Liver (tissue), 9 donors: ENCODE data around the gene AP3B1. TPM values are rescaled to one million over a fixed set of nuclear protein-coding genes. Genes with fewer than 3 reads are reported as not detected.

Source experiments
- DNase-seq: peaks from one replicate; pipeline ENCODE4 v3.0.0-alpha.2; 2017; ENCODE audit warnings: low spot score
- H3K27ac ChIP-seq, 2 donors: one replicate each; pipeline ENCODE4 v1.7.0; 2013; ENCODE audit warnings: inconsistent platforms in 2 of 2, low read length in 2 of 2, control low read depth in 1 of 2, low read depth in 1 of 2, mild to moderate bottlenecking in 1 of 2
- H3K27me3 ChIP-seq, 4 donors: one replicate each; pipeline versions ENCODE4 v1.6.1 to v1.7.0; 2013; ENCODE audit warnings: low read length in 3 of 4, inconsistent platforms in 1 of 4, mild to moderate bottlenecking in 1 of 4, moderate library complexity in 1 of 4; ENCODE audit not compliant: control insufficient read depth in 4 of 4, insufficient read depth in 4 of 4
- H3K36me3 ChIP-seq, 4 donors: one replicate each; pipeline versions ENCODE4 v1.6.1 to v1.7.0; 2013; ENCODE audit warnings: low read length in 3 of 4, mild to moderate bottlenecking in 3 of 4, low read depth in 1 of 4, moderate library complexity in 1 of 4; ENCODE audit not compliant: control insufficient read depth in 4 of 4, insufficient read depth in 3 of 4
- H3K4me1 ChIP-seq, 4 donors: one replicate each; pipeline versions ENCODE4 v1.6.1 to v1.7.0; 2013; ENCODE audit warnings: low read length in 3 of 4, mild to moderate bottlenecking in 3 of 4, moderate library complexity in 1 of 4; ENCODE audit not compliant: control insufficient read depth in 4 of 4, insufficient read depth in 4 of 4
- H3K4me3 ChIP-seq, 3 donors: one replicate each; pipeline versions ENCODE4 v1.6.1 to v1.7.0; 2013; ENCODE audit warnings: low read length in 3 of 3, control low read depth in 1 of 3, low read depth in 1 of 3, mild to moderate bottlenecking in 1 of 3
- H3K9ac ChIP-seq, 2 donors: one replicate each; pipeline ENCODE4 v1.7.0; 2013; ENCODE audit warnings: low read length in 2 of 2, mild to moderate bottlenecking in 2 of 2, moderate library complexity in 2 of 2, control low read depth in 1 of 2, low read depth in 1 of 2
- H3K9me3 ChIP-seq, 4 donors: one replicate each; pipeline versions ENCODE4 v1.6.1 to v1.7.0; 2013; ENCODE audit warnings: low read length in 3 of 4; ENCODE audit not compliant: control insufficient read depth in 4 of 4
- EGR1 ChIP-seq, 2 donors: IDR thresholded peaks; 2 replicates each; pipeline ENCODE4 v1.6.1; 2016 to 2018; ENCODE audit warnings: antibody characterized with exemption in 2 of 2, low read depth in 2 of 2
- FOXA2 ChIP-seq: IDR thresholded peaks from 2 replicates; pipeline ENCODE4 v1.6.1; 2016; ENCODE audit warnings: antibody characterized with exemption
- HNF4A ChIP-seq, 2 donors: conservative IDR thresholded peaks; 2 replicates each; pipeline ENCODE4 v1.6.1; 2016; ENCODE audit warnings: antibody characterized with exemption in 2 of 2, mild to moderate bottlenecking in 2 of 2
- HNF4G ChIP-seq: IDR thresholded peaks from 2 replicates; pipeline ENCODE4 v1.6.1; 2016; ENCODE audit warnings: antibody characterized with exemption
- JUND ChIP-seq, 2 donors: IDR thresholded peaks; 2 replicates each; pipeline ENCODE4 v1.6.1; 2016; ENCODE audit warnings: antibody characterized with exemption in 2 of 2
- NR2F2 ChIP-seq: IDR thresholded peaks from 2 replicates; pipeline ENCODE4 v1.6.1; 2016; ENCODE audit warnings: antibody characterized with exemption
- RAD21 ChIP-seq, 2 donors: IDR thresholded peaks; 2 replicates each; pipeline ENCODE4 v1.6.1; 2016; ENCODE audit warnings: antibody characterized with exemption in 2 of 2, mild to moderate bottlenecking in 2 of 2
- RXRA ChIP-seq, 2 donors: IDR thresholded peaks; 2 replicates each; pipeline ENCODE4 v1.6.1; 2017 to 2018; ENCODE audit warnings: antibody characterized with exemption in 2 of 2, mild to moderate bottlenecking in 1 of 2
- SP1 ChIP-seq: IDR thresholded peaks from 2 replicates; pipeline ENCODE4 v1.6.1; 2018; ENCODE audit warnings: antibody characterized with exemption, mild to moderate bottlenecking
- TAF1 ChIP-seq: conservative IDR thresholded peaks from 2 replicates; pipeline ENCODE4 v1.6.1; 2016; ENCODE audit warnings: antibody characterized with exemption, mild to moderate bottlenecking
- YY1 ChIP-seq: IDR thresholded peaks from 2 replicates; pipeline ENCODE4 v1.6.1; 2016; ENCODE audit warnings: antibody characterized with exemption, mild to moderate bottlenecking
- WGBS: extraction: QIAGEN DNeasy Blood & Tissue Kit; methylation state at CpG from one replicate; pipeline ENCODE4 v1.1.7; 2013; 5-methylcytosine and 5-hydroxymethylcytosine counted together
- polyA plus RNA-seq, 2 donors: library from polyadenylated mRNA; stranded (reverse) in 1 of 2; unstranded in 1 of 2; fragments of 200-250 nt in 1 of 2; fragments of >200 nt in 1 of 2; fragmentation: Nextera tagmentation in 1 of 2; extraction: Ambion mirVana in 1 of 2; gene quantifications; one replicate each; pipeline versions ENCODE4 v1.2.1 to v1.2.3, GENCODE V29; 2013 to 2015
- total RNA-seq, 2 donors: library from RNA; depleted of rRNA; stranded (reverse); fragments of >200 nt; gene quantifications; one replicate each; pipeline ENCODE4 v1.2.3, GENCODE V29; 2014
- TF ChIP-seq, protein P1 (sequence below): IDR thresholded peaks from 2 replicates; pipeline ENCODE4 v1.6.1; 2016; ENCODE audit warnings: antibody characterized with exemption
- TF ChIP-seq, protein P2 (sequence below): fragments of 150-350 bp; IDR thresholded peaks from 2 replicates; pipeline ENCODE4 v1.5.1; 2017; ENCODE audit warnings: improper control_type of control experiment, low read depth, low read length; ENCODE audit not compliant: missing input control
- TF ChIP-seq, protein P3 (sequence below): IDR thresholded peaks from 2 replicates; pipeline ENCODE4 v1.6.1; 2016; ENCODE audit warnings: antibody characterized with exemption
- TF ChIP-seq, protein P4 (sequence below): IDR thresholded peaks from 2 replicates; pipeline ENCODE4 v1.6.1; 2016; ENCODE audit warnings: antibody characterized with exemption
- donor health status: healthy.
- donor health status: healthy.
- donor health status: healthy.
- donor health status: healthy.
- donor health status: healthy.

The AP3B1 gene
- total and polyA plus RNA-seq, 4 donors = 8.2 to 23.1 (median 14.4) TPM

DNA sequence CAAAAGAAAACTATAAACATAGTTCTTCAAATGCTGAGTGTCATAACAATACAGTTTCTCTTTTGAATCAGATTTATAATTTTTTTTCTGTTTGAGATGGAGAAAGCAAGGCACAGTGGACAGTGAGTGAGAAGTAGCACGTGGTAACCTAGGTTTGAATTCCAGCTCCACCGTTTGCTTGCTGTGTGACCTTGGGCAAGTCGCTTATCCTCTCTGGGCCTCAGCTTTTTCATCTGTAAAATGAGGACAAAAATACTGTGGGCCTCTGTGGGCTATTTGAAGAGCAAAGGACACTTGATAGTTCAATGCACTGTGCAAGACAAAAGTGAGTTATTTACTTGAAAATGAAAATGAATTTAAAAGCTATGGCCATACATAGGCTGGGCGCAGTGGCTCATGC is 330.7 kb downstream of the AP3B1 start:
- H3K27me3 ChIP-seq = peaks cover 0 to under 1% (median 0%) of the 10 kb centered on the region in 4 donors
- H3K36me3 ChIP-seq = no peaks in the 10 kb centered on the region
- WGBS = 89% methylated on average over 4 of the region's 4 CpGs
- TF ChIP-seq SP1 (no peak), HNF4G (no peak), RXRA (IDR thresholded peaks at IDR 0.05) (no peak), NR2F2 (no peak), EGR1 (IDR thresholded peaks at IDR 0.05; ENCODE audit: low read depth in 2 of 2) (no peak), YY1 (no peak)
- no peaks in the 10 kb centered on the region for H3K9me3 ChIP-seq
- DNase-seq = no peak
- no peak overlapping the region for H3K4me3 ChIP-seq
- no peak overlapping the region for H3K27ac ChIP-seq
- H3K4me1 ChIP-seq = no peaks in the 10 kb centered on the region
- no peak overlapping the region for H3K9ac ChIP-seq

DNA sequence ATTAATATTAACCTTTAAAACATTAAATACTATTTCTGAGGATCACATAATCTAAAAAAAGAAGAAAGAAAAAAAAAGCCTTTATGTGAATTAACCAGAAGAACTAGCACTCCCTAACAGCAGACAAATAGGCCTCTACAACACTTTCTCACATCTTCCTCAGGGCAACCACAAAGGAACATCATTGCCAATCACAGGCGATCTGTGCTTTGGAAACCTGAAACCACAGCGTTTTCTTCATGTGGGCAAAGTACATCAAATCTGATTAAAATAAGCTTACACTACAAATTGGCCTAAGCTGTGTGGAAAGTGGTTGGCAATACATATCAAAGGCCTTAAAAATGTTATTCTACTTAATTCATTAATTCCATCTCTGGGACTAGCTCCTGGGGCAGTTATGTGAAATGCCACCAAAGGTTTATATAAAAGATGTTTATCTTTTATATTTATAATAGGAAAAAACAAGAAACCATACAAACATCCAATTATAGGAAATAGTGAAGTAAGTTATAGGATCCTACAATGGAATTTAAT is 333.6 kb downstream of the AP3B1 start:
- no peaks in the 10 kb centered on the region for H3K36me3 ChIP-seq
- no peak overlapping the region for H3K9ac ChIP-seq
- peaks cover 0 to 7% (median 4%) of the 10 kb centered on the region in 4 donors for H3K27me3 ChIP-seq
- TF ChIP-seq, protein P1, sequence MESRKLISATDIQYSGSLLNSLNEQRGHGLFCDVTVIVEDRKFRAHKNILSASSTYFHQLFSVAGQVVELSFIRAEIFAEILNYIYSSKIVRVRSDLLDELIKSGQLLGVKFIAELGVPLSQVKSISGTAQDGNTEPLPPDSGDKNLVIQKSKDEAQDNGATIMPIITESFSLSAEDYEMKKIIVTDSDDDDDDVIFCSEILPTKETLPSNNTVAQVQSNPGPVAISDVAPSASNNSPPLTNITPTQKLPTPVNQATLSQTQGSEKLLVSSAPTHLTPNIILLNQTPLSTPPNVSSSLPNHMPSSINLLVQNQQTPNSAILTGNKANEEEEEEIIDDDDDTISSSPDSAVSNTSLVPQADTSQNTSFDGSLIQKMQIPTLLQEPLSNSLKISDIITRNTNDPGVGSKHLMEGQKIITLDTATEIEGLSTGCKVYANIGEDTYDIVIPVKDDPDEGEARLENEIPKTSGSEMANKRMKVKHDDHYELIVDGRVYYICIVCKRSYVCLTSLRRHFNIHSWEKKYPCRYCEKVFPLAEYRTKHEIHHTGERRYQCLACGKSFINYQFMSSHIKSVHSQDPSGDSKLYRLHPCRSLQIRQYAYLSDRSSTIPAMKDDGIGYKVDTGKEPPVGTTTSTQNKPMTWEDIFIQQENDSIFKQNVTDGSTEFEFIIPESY = no peak
- TF ChIP-seq HNF4A (conservative IDR thresholded peaks at IDR 0.05) = peak; percentile 22 to 36
- TF ChIP-seq, protein P2, sequence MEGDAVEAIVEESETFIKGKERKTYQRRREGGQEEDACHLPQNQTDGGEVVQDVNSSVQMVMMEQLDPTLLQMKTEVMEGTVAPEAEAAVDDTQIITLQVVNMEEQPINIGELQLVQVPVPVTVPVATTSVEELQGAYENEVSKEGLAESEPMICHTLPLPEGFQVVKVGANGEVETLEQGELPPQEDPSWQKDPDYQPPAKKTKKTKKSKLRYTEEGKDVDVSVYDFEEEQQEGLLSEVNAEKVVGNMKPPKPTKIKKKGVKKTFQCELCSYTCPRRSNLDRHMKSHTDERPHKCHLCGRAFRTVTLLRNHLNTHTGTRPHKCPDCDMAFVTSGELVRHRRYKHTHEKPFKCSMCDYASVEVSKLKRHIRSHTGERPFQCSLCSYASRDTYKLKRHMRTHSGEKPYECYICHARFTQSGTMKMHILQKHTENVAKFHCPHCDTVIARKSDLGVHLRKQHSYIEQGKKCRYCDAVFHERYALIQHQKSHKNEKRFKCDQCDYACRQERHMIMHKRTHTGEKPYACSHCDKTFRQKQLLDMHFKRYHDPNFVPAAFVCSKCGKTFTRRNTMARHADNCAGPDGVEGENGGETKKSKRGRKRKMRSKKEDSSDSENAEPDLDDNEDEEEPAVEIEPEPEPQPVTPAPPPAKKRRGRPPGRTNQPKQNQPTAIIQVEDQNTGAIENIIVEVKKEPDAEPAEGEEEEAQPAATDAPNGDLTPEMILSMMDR = no peak
- no peak for TF ChIP-seq RAD21 (IDR thresholded peaks at IDR 0.05)
- TF ChIP-seq, protein P3, sequence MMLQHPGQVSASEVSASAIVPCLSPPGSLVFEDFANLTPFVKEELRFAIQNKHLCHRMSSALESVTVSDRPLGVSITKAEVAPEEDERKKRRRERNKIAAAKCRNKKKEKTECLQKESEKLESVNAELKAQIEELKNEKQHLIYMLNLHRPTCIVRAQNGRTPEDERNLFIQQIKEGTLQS = no peak
- TF ChIP-seq HNF4G = no peak
- no peak for TF ChIP-seq FOXA2
- peaks cover 0 to 3% (median 0%) of the 10 kb centered on the region in 4 donors for H3K9me3 ChIP-seq
- no peak overlapping the region for H3K4me3 ChIP-seq
- WGBS = 27% methylated on average over 2 of the region's 2 CpGs
- peaks cover 0 to 9% (median 0%) of the 10 kb centered on the region in 4 donors for H3K4me1 ChIP-seq
- H3K27ac ChIP-seq = no peak overlapping the region
- DNase-seq = no peak

DNA sequence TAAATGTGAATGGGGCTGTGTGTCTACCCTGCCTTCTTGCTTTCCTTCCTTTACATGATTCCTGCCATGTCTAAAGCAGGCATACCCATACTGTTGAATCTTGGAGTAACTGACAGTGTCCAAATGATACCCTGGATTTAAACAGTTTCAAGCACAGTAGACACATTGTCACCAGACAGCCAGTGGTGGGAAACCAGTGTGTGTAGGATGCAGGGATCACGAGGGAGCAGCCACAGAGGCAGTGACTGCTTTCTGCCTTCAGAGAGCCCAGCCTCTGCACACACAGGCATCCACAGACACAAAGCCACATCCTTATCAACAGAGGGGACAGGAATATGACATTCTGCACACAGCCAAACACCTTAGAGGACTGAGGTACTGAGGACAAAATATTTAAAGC is 334.2 kb downstream of the AP3B1 start:
- Histone ChIP-seq H3K9me3 (peaks cover 0 to 3% (median 0%) of the 10 kb centered on the region in 4 donors), H3K9ac (no peak overlapping the region), H3K4me1 (peaks cover 0 to 9% (median 0%) of the 10 kb centered on the region in 4 donors), H3K4me3 (no peak overlapping the region), H3K27me3 (peaks cover 0 to 7% (median 4%) of the 10 kb centered on the region in 4 donors), H3K27ac (no peak overlapping the region), H3K36me3 (no peaks in the 10 kb centered on the region)
- no peak for DNase-seq
- WGBS = 71% methylated on average over 1 of the region's 1 CpG
- TF ChIP-seq RAD21 (IDR thresholded peaks at IDR 0.05) = no peak
- TF ChIP-seq EGR1 (IDR thresholded peaks at IDR 0.05; ENCODE audit: low read depth in 2 of 2) = no peak
- no peak for TF ChIP-seq NR2F2
- TF ChIP-seq, protein P2 = no peak
- no peak for TF ChIP-seq SP1
- TF ChIP-seq, protein P4, sequence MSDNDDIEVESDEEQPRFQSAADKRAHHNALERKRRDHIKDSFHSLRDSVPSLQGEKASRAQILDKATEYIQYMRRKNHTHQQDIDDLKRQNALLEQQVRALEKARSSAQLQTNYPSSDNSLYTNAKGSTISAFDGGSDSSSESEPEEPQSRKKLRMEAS = no peak
- TF ChIP-seq, protein P1 = no peak
- TF ChIP-seq TAF1 = no peak
- TF ChIP-seq HNF4G = no peak
- TF ChIP-seq, protein P3 = no peak
- no peak for TF ChIP-seq RXRA (IDR thresholded peaks at IDR 0.05)
- no peak for TF ChIP-seq JUND (IDR thresholded peaks at IDR 0.05)
- no peak for TF ChIP-seq FOXA2
